MM.1S (cell line): ENCODE results near the gene DPYSL4.

Experiments used
- CTCF ChIP-seq: fragments of 300-600 bp; sonication (generic); IDR thresholded peaks from 2 replicates; pipeline ENCODE4 v1.5.1; 2016; ENCODE audit warnings: antibody characterized with exemption, low read length, mixed read lengths
- EZH2 ChIP-seq: fragments of 300-600 bp; sonication (generic); optimal IDR thresholded peaks from 2 replicates; pipeline ENCODE3; 2017; ENCODE audit warnings: low read depth, mild to moderate bottlenecking, antibody characterized with exemption, low read length, mixed read lengths

- TF ChIP-seq CTCF = no peak
- TF ChIP-seq EZH2 = no peak
These were observed 836 bp downstream of the DPYSL4 start for GRCh38 chr10:132187430-132188138.
